Hematopoietic multipotent progenitor cell treated with erythropoietin and hydrocortisone succinate and interleukin-3 and kit ligand, for 4 days (in vitro differentiated cells): ENCODE data around the gene FHL2.

Source experiments
- DNase-seq: peaks from one replicate; pipeline ENCODE4 v3.0.0-alpha.2; 2015

FHL2 gene

GRCh38 chr2:105336786-105337121, 62.1 kb downstream of the FHL2 start:
- DNase-seq, result no peak

GRCh38 chr2:105335469-105335868, 63.4 kb downstream of the FHL2 start:
- DNase-seq, result no peak

- peak; percentile 20 for DNase-seq
Measured at GRCh38 chr2:105334211-105334610, 64.6 kb downstream of the FHL2 start.

- DNase-seq, result peak; percentile 37
Measured at GRCh38 chr2:105330681-105331375, 68.0 kb downstream of the FHL2 start.

- DNase-seq, result peak; percentile 81
Measured at GRCh38 chr2:105329561-105330495, 69.0 kb downstream of the FHL2 start, which contains the start of gene TGFBRAP1. TGFBRAP1 (minus strand) TSS chr2:105329735; CDS start chr2:105308301, 21,434 bp downstream.

- DNase-seq, result peak; percentile 50
Measured at GRCh38 chr2:105329197-105329554, 69.7 kb downstream of the FHL2 start.

GRCh38 chr2:105328281-105329196, 70.3 kb downstream of the FHL2 start:
- peak; percentile 76 for DNase-seq

GRCh38 chr2:105327690-105328089, 71.2 kb downstream of the FHL2 start:
- no peak for DNase-seq

- DNase-seq, result peak; percentile 50
Measured at GRCh38 chr2:105327271-105327670, 71.6 kb downstream of the FHL2 start.

GRCh38 chr2:105325389-105325963, 73.4 kb downstream of the FHL2 start:
- DNase-seq, result peak; percentile 88

GRCh38 chr2:105324732-105325131, 74.1 kb downstream of the FHL2 start:
- no peak for DNase-seq

- peak; percentile 60 for DNase-seq
Measured at GRCh38 chr2:105324101-105324500, 74.8 kb downstream of the FHL2 start.

GRCh38 chr2:105323111-105323510, 75.7 kb downstream of the FHL2 start:
- peak; percentile 31 for DNase-seq

- no peak for DNase-seq
Measured at GRCh38 chr2:105321875-105322646, 76.8 kb downstream of the FHL2 start.

- DNase-seq, result no peak
Measured at GRCh38 chr2:105320651-105321215, 78.1 kb downstream of the FHL2 start.

GRCh38 chr2:105317937-105318336, 80.9 kb downstream of the FHL2 start:
- DNase-seq, result no peak

- DNase-seq, result no peak
Measured at GRCh38 chr2:105315314-105315713, 83.5 kb downstream of the FHL2 start.

GRCh38 chr2:105313877-105314276, 85.0 kb downstream of the FHL2 start:
- peak; percentile 51 for DNase-seq
